ENCODE results near the gene CHRM2. TPM values are rescaled to one million over a fixed set of nuclear protein-coding genes. Genes with fewer than 3 reads are reported as not detected.

The CHRM2 gene
- total and polyA plus RNA-seq, 2 donors (not counting 1 experiment from before 2014, with no cell fraction given), result 7.9 to 47.1 TPM

- H2AFZ ChIP-seq (ENCODE audit: low read length), result no peak overlapping the region
- peak overlapping the region; percentile 13 for H3K27ac ChIP-seq (ENCODE audit: insufficient read depth, low read length)
- H3K4me2 ChIP-seq (ENCODE audit: extremely low read depth, insufficient read depth, low read length), result no peak overlapping the region
These were observed 138.7 kb downstream of the CHRM2 start for GRCh38 chr7:137007001-137007694.

DNA sequence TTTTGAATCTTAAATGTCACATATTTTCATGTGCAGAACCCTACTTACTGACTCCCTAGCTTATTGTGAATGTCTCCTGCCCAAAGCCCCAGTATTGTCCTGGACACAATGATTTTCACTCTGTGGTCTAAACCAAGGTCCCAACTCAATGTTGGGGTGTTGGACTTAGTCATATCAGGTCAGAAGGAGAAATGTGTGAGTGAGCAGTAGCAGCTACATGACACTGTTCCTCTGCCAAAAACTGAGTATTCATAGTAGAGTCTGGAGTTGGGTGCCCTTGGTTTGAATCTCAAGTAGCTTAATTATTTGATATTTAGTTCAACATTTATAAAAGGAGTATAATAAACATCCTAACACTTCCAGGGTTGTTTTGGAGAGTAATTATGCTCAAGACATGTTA lies 141.0 kb downstream of the CHRM2 start:
- TF ChIP-seq CTCF (conservative IDR thresholded peaks at IDR 0.05 in 1 of 2, IDR thresholded peaks at IDR 0.05 in 1 of 2; ENCODE audit: low read depth in 1 of 2, low read length in 2 of 2) (no peak), EZH2 (IDR thresholded peaks at IDR 0.05; ENCODE audit: low read length, missing control alignments) (no peak)
- no peak for DNase-seq (ENCODE audit: low read depth in 2 of 2)
- Histone ChIP-seq H3K4me2 (ENCODE audit: extremely low read depth, insufficient read depth, low read length) (no peak overlapping the region), H2AFZ (ENCODE audit: low read length) (no peak overlapping the region), H3K27ac (ENCODE audit: insufficient read depth, low read length) (no peak overlapping the region), H3K9me3 (ENCODE audit: control insufficient read depth, insufficient read depth, low read depth, low read length) (no peaks in the 10 kb centered on the region), H3K27me3 (ENCODE audit: control insufficient read depth, insufficient read depth, low read length) (no peaks in the 10 kb centered on the region), H3K4me3 (replicated peaks in 1 of 4; ENCODE audit: control extremely low read depth in 1 of 4, insufficient read depth in 1 of 4, low read depth in 3 of 4, low read length in 4 of 4) (no peak overlapping the region), H3K79me2 (ENCODE audit: control insufficient read depth, insufficient read depth, low read length) (no peaks in the 10 kb centered on the region), H4K20me1 (ENCODE audit: control insufficient read depth, extremely low read depth, insufficient read depth, low read length) (no peaks in the 10 kb centered on the region), H3K9ac (ENCODE audit: insufficient read depth, low read length) (no peak overlapping the region), H3K36me3 (ENCODE audit: control insufficient read depth, insufficient read depth, low read length) (no peaks in the 10 kb centered on the region), H3K4me1 (ENCODE audit: control insufficient read depth, extremely low read depth, insufficient read depth, low read length) (peaks cover 9% of the 10 kb centered on the region)

More at GRCh38 chr7:137007001-137007694, 138.7 kb downstream of the CHRM2 start:
- Histone ChIP-seq H4K20me1 (ENCODE audit: control insufficient read depth, extremely low read depth, insufficient read depth, low read length) (no peaks in the 10 kb centered on the region), H3K9me3 (ENCODE audit: control insufficient read depth, insufficient read depth, low read depth, low read length) (no peaks in the 10 kb centered on the region), H3K4me3 (replicated peaks in 1 of 4; ENCODE audit: control extremely low read depth in 1 of 4, insufficient read depth in 1 of 4, low read depth in 3 of 4, low read length in 4 of 4) (no peak overlapping the region), H3K4me1 (ENCODE audit: control insufficient read depth, extremely low read depth, insufficient read depth, low read length) (peaks cover 9% of the 10 kb centered on the region), H3K79me2 (ENCODE audit: control insufficient read depth, insufficient read depth, low read length) (no peaks in the 10 kb centered on the region), H3K36me3 (ENCODE audit: control insufficient read depth, insufficient read depth, low read length) (no peaks in the 10 kb centered on the region), H3K9ac (ENCODE audit: insufficient read depth, low read length) (no peak overlapping the region), H3K27me3 (ENCODE audit: control insufficient read depth, insufficient read depth, low read length) (no peaks in the 10 kb centered on the region)
- DNase-seq (ENCODE audit: low read depth in 2 of 2), result peak in 1 of 2 donors; percentile 44
- no peak for TF ChIP-seq EZH2 (IDR thresholded peaks at IDR 0.05; ENCODE audit: low read length, missing control alignments)
- TF ChIP-seq CTCF (conservative IDR thresholded peaks at IDR 0.05 in 1 of 2, IDR thresholded peaks at IDR 0.05 in 1 of 2; ENCODE audit: low read depth in 1 of 2, low read length in 2 of 2), result no peak

DNA sequence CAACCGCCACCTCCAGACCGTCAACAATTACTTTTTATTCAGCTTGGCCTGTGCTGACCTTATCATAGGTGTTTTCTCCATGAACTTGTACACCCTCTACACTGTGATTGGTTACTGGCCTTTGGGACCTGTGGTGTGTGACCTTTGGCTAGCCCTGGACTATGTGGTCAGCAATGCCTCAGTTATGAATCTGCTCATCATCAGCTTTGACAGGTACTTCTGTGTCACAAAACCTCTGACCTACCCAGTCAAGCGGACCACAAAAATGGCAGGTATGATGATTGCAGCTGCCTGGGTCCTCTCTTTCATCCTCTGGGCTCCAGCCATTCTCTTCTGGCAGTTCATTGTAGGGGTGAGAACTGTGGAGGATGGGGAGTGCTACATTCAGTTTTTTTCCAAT lies 146.6 kb downstream of the CHRM2 start:
- H3K27ac ChIP-seq (ENCODE audit: insufficient read depth, low read length), result no peak overlapping the region
- no peak overlapping the region for H3K4me2 ChIP-seq (ENCODE audit: extremely low read depth, insufficient read depth, low read length)
- H3K4me1 ChIP-seq (ENCODE audit: control insufficient read depth, extremely low read depth, insufficient read depth, low read length), result no peaks in the 10 kb centered on the region
- no peaks in the 10 kb centered on the region for H3K9me3 ChIP-seq (ENCODE audit: control insufficient read depth, insufficient read depth, low read depth, low read length)
- no peaks in the 10 kb centered on the region for H4K20me1 ChIP-seq (ENCODE audit: control insufficient read depth, extremely low read depth, insufficient read depth, low read length)
- TF ChIP-seq CTCF (conservative IDR thresholded peaks at IDR 0.05 in 1 of 2, IDR thresholded peaks at IDR 0.05 in 1 of 2; ENCODE audit: low read depth in 1 of 2, low read length in 2 of 2) (no peak), EZH2 (IDR thresholded peaks at IDR 0.05; ENCODE audit: low read length, missing control alignments) (no peak)
- H3K27me3 ChIP-seq (ENCODE audit: control insufficient read depth, insufficient read depth, low read length), result no peaks in the 10 kb centered on the region
- no peaks in the 10 kb centered on the region for H3K79me2 ChIP-seq (ENCODE audit: control insufficient read depth, insufficient read depth, low read length)
- no peak overlapping the region for H3K9ac ChIP-seq (ENCODE audit: insufficient read depth, low read length)
- H3K4me3 ChIP-seq (replicated peaks in 1 of 4; ENCODE audit: control extremely low read depth in 1 of 4, insufficient read depth in 1 of 4, low read depth in 3 of 4, low read length in 4 of 4), result no peak overlapping the region
- no peaks in the 10 kb centered on the region for H3K36me3 ChIP-seq (ENCODE audit: control insufficient read depth, insufficient read depth, low read length)
- H2AFZ ChIP-seq (ENCODE audit: low read length), result no peak overlapping the region
- DNase-seq (ENCODE audit: low read depth in 2 of 2), result no peak
